OCI-LY7 (cell line): Measurements from ENCODE around the gene ARID5A. TPM values are rescaled to one million over a fixed set of nuclear protein-coding genes. Genes with fewer than 3 reads are reported as not detected.

ENCODE experiments used
- BruUV-seq: library from RNA; stranded (reverse); fragments of 400-500 nt; replicated peaks from 2 replicates; lab custom pipeline; 2021; lab: Mats Ljungman, UMichigan
- CTCF ChIA-PET: fragments of 300-600 bp; sonication (Branson Sonifier 250); formaldehyde crosslinking; loops from one replicate; lab custom pipeline; 2022; ENCODE audit warnings: antibody characterized with exemption; ENCODE audit not compliant: unreplicated experiment; lab: Charles Lee
- POLR2A ChIA-PET: fragments of 300-600 bp; sonication (Branson Sonifier 250); formaldehyde crosslinking; loops from one replicate; lab custom pipeline; 2022; ENCODE audit warnings: antibody characterized with exemption; lab: Charles Lee
- DNase-seq: peaks from one replicate; pipeline ENCODE4 v3.0.0-alpha.2; 2015; ENCODE audit warnings: low spot score
- H2AFZ ChIP-seq: fragments of 200-600 bp; sonication (generic), shearing (Covaris generic); 2 replicates; pipeline ENCODE4 v1.6.1; 2014; ENCODE audit warnings: mild to moderate bottlenecking, antibody characterized with exemption, low read length, moderate library complexity
- H3K27ac ChIP-seq: fragments of 200-600 bp; sonication (generic); 2 replicates; pipeline ENCODE4 v1.5.1; 2014; ENCODE audit warnings: mixed run types, low read depth, mild to moderate bottlenecking, moderate library complexity, low read length, inconsistent platforms; ENCODE audit not compliant: poor library complexity, severe bottlenecking
- H3K36me3 ChIP-seq: fragments of 200-600 bp; sonication (generic); 2 replicates; pipeline ENCODE4 v1.6.1; 2014; ENCODE audit warnings: mild to moderate bottlenecking, antibody characterized with exemption, low read length, moderate library complexity, mixed read lengths; ENCODE audit not compliant: insufficient read depth
- H3K4me1 ChIP-seq: fragments of 200-600 bp; sonication (generic); 2 replicates; pipeline ENCODE4 v1.5.1; 2014; ENCODE audit warnings: mild to moderate bottlenecking, low read length; ENCODE audit not compliant: insufficient read depth, poor library complexity, severe bottlenecking
- H3K4me2 ChIP-seq: fragments of 200-600 bp; sonication (generic); 2 replicates; pipeline ENCODE4 v1.6.1; 2014; ENCODE audit warnings: mild to moderate bottlenecking, low read length
- H3K4me3 ChIP-seq: fragments of 200-600 bp; sonication (generic); 2 replicates; pipeline ENCODE4 v1.5.1; 2014; ENCODE audit warnings: mild to moderate bottlenecking, low read depth, low read length; ENCODE audit not compliant: poor library complexity, severe bottlenecking
- H3K79me2 ChIP-seq: fragments of 200-600 bp; sonication (generic); 2 replicates; pipeline ENCODE4 v1.6.1; 2016; ENCODE audit warnings: low read depth, mild to moderate bottlenecking, low read length, moderate library complexity, mixed read lengths; ENCODE audit not compliant: insufficient read depth
- H3K9me2 ChIP-seq: fragments of 200-600 bp; sonication (generic); 2 replicates; pipeline ENCODE4 v1.6.1; 2016; ENCODE audit warnings: mild to moderate bottlenecking, low read length, mixed read lengths; ENCODE audit not compliant: insufficient read depth
- H3K9me3 ChIP-seq: fragments of 200-600 bp; sonication (generic); 2 replicates; pipeline ENCODE4 v1.6.1; 2014; ENCODE audit warnings: mild to moderate bottlenecking, mixed run types, low read length, mixed read lengths
- H4K20me1 ChIP-seq: fragments of 200-600 bp; sonication (generic); 2 replicates; pipeline ENCODE4 v1.6.1; 2014; ENCODE audit warnings: mild to moderate bottlenecking, antibody characterized with exemption, low read length, moderate library complexity, mixed read lengths; ENCODE audit not compliant: insufficient read depth
- CTCF ChIP-seq: fragments of 200-600 bp; sonication (generic); conservative IDR thresholded peaks from 2 replicates; pipeline ENCODE4 v1.5.1; 2014; ENCODE audit warnings: mild to moderate bottlenecking, antibody characterized with exemption, low read length, moderate library complexity, mixed read lengths
- EZH2phosphoT487 ChIP-seq: fragments of 200-600 bp; sonication (generic); IDR thresholded peaks from 2 replicates; pipeline ENCODE4 v1.6.1; 2018; ENCODE audit warnings: low read depth, borderline replicate concordance, mild to moderate bottlenecking, mixed run types, antibody characterized with exemption, low read length, moderate library complexity, mixed read lengths
- intact Hi-C: fragments of 100-400 bp; cut with micrococcal nuclease; formaldehyde crosslinking; loops from one replicate; pipeline ENCODE4 v1.10.0; 2022; ENCODE audit not compliant: unreplicated experiment
- total RNA-seq, 2 experiments: library from RNA; depleted of rRNA in 1 of 2; stranded (reverse); fragments of >200 nt in 1 of 2; shearing (Covaris generic) in 1 of 2; gene quantifications; 2 replicates each; pipeline ENCODE4 v1.2.3, GENCODE V29; 2014 to 2022

ARID5A gene
- total RNA-seq, 2 experiments from 2014 or later, result 4.4 to 6.0 TPM

- Histone ChIP-seq H4K20me1 (no peaks in the 10 kb centered on the region), H3K9me2 (no peaks in the 10 kb centered on the region), H3K36me3 (no peaks in the 10 kb centered on the region), H3K79me2 (no peaks in the 10 kb centered on the region), H2AFZ (no peak overlapping the region), H3K27ac (no peak overlapping the region), H3K9me3 (no peaks in the 10 kb centered on the region), H3K4me1 (no peaks in the 10 kb centered on the region), H3K4me2 (no peak overlapping the region), H3K4me3 (no peak overlapping the region)
- DNase-seq, result no peak
- no TSS peak for BruUV-seq
- ChIA-PET POLR2A (no interaction called here), CTCF (no interaction called here)
- no peak for TF ChIP-seq EZH2phosphoT487
- intact Hi-C loops, result no loop called here
These were observed 28.0 kb downstream of the ARID5A start for GRCh38 chr2:96564563-96564962.

GRCh38 chr2:96565111-96565510, 28.6 kb downstream of the ARID5A start:
- TF ChIP-seq EZH2phosphoT487 (no peak), CTCF (no peak)
- H2AFZ ChIP-seq, result no peak overlapping the region
- H3K9me3 ChIP-seq, result no peaks in the 10 kb centered on the region
- CTCF ChIA-PET, result no interaction called here
- no peak for DNase-seq
- H3K36me3 ChIP-seq, result no peaks in the 10 kb centered on the region
- H3K4me2 ChIP-seq, result no peak overlapping the region
- no peak overlapping the region for H3K27ac ChIP-seq
- no peak overlapping the region for H3K4me3 ChIP-seq
- POLR2A ChIA-PET, result no interaction called here
- H3K79me2 ChIP-seq, result no peaks in the 10 kb centered on the region
- no peaks in the 10 kb centered on the region for H3K9me2 ChIP-seq
- no TSS peak for BruUV-seq
- no peaks in the 10 kb centered on the region for H4K20me1 ChIP-seq
- intact Hi-C loops, result no loop called here
- H3K4me1 ChIP-seq, result no peaks in the 10 kb centered on the region

- no peaks in the 10 kb centered on the region for H3K9me2 ChIP-seq
- H3K36me3 ChIP-seq, result no peaks in the 10 kb centered on the region
- ChIA-PET CTCF (no interaction called here), POLR2A (no interaction called here)
- no TSS peak for BruUV-seq
- H3K27ac ChIP-seq, result no peak overlapping the region
- no peak overlapping the region for H2AFZ ChIP-seq
- intact Hi-C loops, result no loop called here
- no peak overlapping the region for H3K4me2 ChIP-seq
- H4K20me1 ChIP-seq, result no peaks in the 10 kb centered on the region
- H3K4me1 ChIP-seq, result no peaks in the 10 kb centered on the region
- H3K79me2 ChIP-seq, result no peaks in the 10 kb centered on the region
- H3K9me3 ChIP-seq, result no peaks in the 10 kb centered on the region
- DNase-seq, result no peak
- TF ChIP-seq CTCF (no peak), EZH2phosphoT487 (no peak)
- H3K4me3 ChIP-seq, result no peak overlapping the region
These were observed 31.5 kb downstream of the ARID5A start for GRCh38 chr2:96568094-96568493.
